CD14-positive monocyte (primary cell): Measurements from ENCODE around the gene GNG10. TPM values are rescaled to one million over a fixed set of nuclear protein-coding genes. Genes with fewer than 3 reads are reported as not detected.

ENCODE experiments used
- DNase-seq, 3 donors: peaks; one replicate each; pipeline ENCODE4 v3.0.0-alpha.2; 2011 to 2022
- H2AFZ ChIP-seq: 2 replicates; pipeline ENCODE4 v1.6.0; 2012; ENCODE audit warnings: mild to moderate bottlenecking, low read depth, low read length, inconsistent platforms; ENCODE audit not compliant: insufficient read depth, poor library complexity, severe bottlenecking
- H3K27ac ChIP-seq, 2 donors: 1 replicate in 1 of 2; 2 replicates in 1 of 2; pipeline ENCODE4 v1.5.1; 2012 to 2013; ENCODE audit warnings: low read length in 2 of 2, control low read depth in 1 of 2, inconsistent platforms in 1 of 2, low read depth in 1 of 2, mild to moderate bottlenecking in 1 of 2
- H3K27me3 ChIP-seq, 2 donors: one replicate each; pipeline versions ENCODE4 v1.6.0 to v1.6.1; 2011 to 2013; ENCODE audit warnings: low read length in 2 of 2; ENCODE audit not compliant: control insufficient read depth in 2 of 2, insufficient read depth in 2 of 2
- H3K36me3 ChIP-seq, 2 donors: replicated peaks in 1 of 2; 1 replicate in 1 of 2; 2 replicates in 1 of 2; pipeline versions ENCODE4 v1.5.1 to v1.6.1; 2012 to 2013; ENCODE audit warnings: low read length in 2 of 2, control low read depth in 1 of 2, inconsistent platforms in 1 of 2, mild to moderate bottlenecking in 1 of 2; ENCODE audit not compliant: insufficient read depth in 2 of 2, control insufficient read depth in 1 of 2
- H3K4me1 ChIP-seq, 2 donors: 1 replicate in 1 of 2; 2 replicates in 1 of 2; pipeline versions ENCODE4 v1.5.1 to v1.6.1; 2012 to 2013; ENCODE audit warnings: low read length in 2 of 2, control low read depth in 1 of 2, inconsistent platforms in 1 of 2, mild to moderate bottlenecking in 1 of 2, moderate library complexity in 1 of 2; ENCODE audit not compliant: insufficient read depth in 2 of 2, control insufficient read depth in 1 of 2
- H3K4me2 ChIP-seq: replicated peaks from 2 replicates; pipeline ENCODE3; 2012; ENCODE audit warnings: low read length, moderate library complexity, mild to moderate bottlenecking; ENCODE audit not compliant: poor library complexity, severe bottlenecking; ENCODE audit errors: extremely low read depth
- H3K4me3 ChIP-seq, 3 experiments: fragments of 200-600 bp in 1 of 3; sonication (generic) in 1 of 3; replicated peaks in 1 of 3; 1 replicate in 2 of 3; 2 replicates in 1 of 3; pipeline ENCODE4 v1.5.1; 2011 to 2013; ENCODE audit warnings: low read length in 3 of 3, mild to moderate bottlenecking in 3 of 3, control low read depth in 2 of 3, low read depth in 2 of 3, inconsistent platforms in 1 of 3, moderate library complexity in 1 of 3
- H3K79me2 ChIP-seq: 2 replicates; pipeline ENCODE4 v1.6.0; 2012; ENCODE audit warnings: mild to moderate bottlenecking, control low read depth, inconsistent platforms, low read length, moderate library complexity; ENCODE audit not compliant: insufficient read depth
- H3K9ac ChIP-seq: 2 replicates; pipeline ENCODE4 v1.6.0; 2017; ENCODE audit warnings: low read length, mild to moderate bottlenecking; ENCODE audit not compliant: insufficient read depth, poor library complexity, severe bottlenecking
- H3K9me3 ChIP-seq, 2 donors: replicated peaks in 1 of 2; 1 replicate in 1 of 2; 2 replicates in 1 of 2; pipeline versions ENCODE4 v1.5.1 to v1.6.1; 2012 to 2013; ENCODE audit warnings: low read length in 2 of 2, control low read depth in 1 of 2; ENCODE audit not compliant: control insufficient read depth in 1 of 2, insufficient read depth in 1 of 2
- H4K20me1 ChIP-seq: 2 replicates; pipeline ENCODE4 v1.6.0; 2012; ENCODE audit warnings: mild to moderate bottlenecking, low read length, control low read depth, moderate library complexity; ENCODE audit not compliant: insufficient read depth
- H3K27ac Mint-ChIP-seq, 7 donors: one replicate each; pipeline ENCODE4 v1.8.0; 2020; ENCODE audit warnings: mild to moderate bottlenecking in 7 of 7, mixed read lengths in 7 of 7, moderate library complexity in 6 of 7, inconsistent platforms in 2 of 7
- H3K27me3 Mint-ChIP-seq, 3 donors: one replicate each; pipeline ENCODE4 v1.8.0; 2021 to 2022; ENCODE audit warnings: low read depth in 3 of 3, mild to moderate bottlenecking in 3 of 3, mixed read lengths in 3 of 3, moderate library complexity in 3 of 3, inconsistent platforms in 1 of 3
- H3K36me3 Mint-ChIP-seq, 2 donors: one replicate each; pipeline ENCODE4 v1.8.0; 2020; ENCODE audit warnings: mixed read lengths in 2 of 2, inconsistent platforms in 1 of 2, mild to moderate bottlenecking in 1 of 2
- H3K4me1 Mint-ChIP-seq: one replicate; pipeline ENCODE4 v1.8.0; 2020; ENCODE audit warnings: mild to moderate bottlenecking, mixed read lengths
- H3K4me3 Mint-ChIP-seq, 2 donors: one replicate each; pipeline ENCODE4 v1.8.0; 2020; ENCODE audit warnings: mild to moderate bottlenecking in 2 of 2, mixed read lengths in 2 of 2, moderate library complexity in 1 of 2
- H3K9me3 Mint-ChIP-seq, 7 donors: one replicate each; pipeline ENCODE4 v1.8.0; 2020 to 2022; ENCODE audit warnings: mixed read lengths in 7 of 7, mild to moderate bottlenecking in 6 of 7, moderate library complexity in 6 of 7, inconsistent platforms in 2 of 7
- WGBS: methylation state at CpG from one replicate; pipeline ENCODE4 v1.1.5; 2013; ENCODE audit warnings: missing lambda C conversion rate; ENCODE audit not compliant: insufficient coverage; 5-methylcytosine and 5-hydroxymethylcytosine counted together
- intact Hi-C, 2 donors: fragments of 100-400 bp; cut with micrococcal nuclease; formaldehyde crosslinking; loops; one replicate each; pipeline versions ENCODE4 v1.15.0 to v1.15.1; 2023
- polyA plus RNA-seq, 3 donors: library from polyadenylated mRNA; depleted of rRNA in 1 of 3; unstranded in 2 of 3; stranded (reverse) in 1 of 3; fragments of 300-500 nt in 2 of 3; fragments of >200 nt in 1 of 3; fragmentation: Illumina TruSeq in 2 of 3; gene quantifications; 1 replicate in 2 of 3; 2 replicates in 1 of 3; pipeline ENCODE4 v1.2.3, GENCODE V29; 2012 to 2021
- TF ChIP-seq, protein P1 (sequence below): fragments of 200-600 bp; IDR thresholded peaks from one replicate; pipeline ENCODE4 v1.8.0; 2022; ENCODE audit warnings: antibody characterized with exemption, mild to moderate bottlenecking

GNG10 gene
- polyA plus RNA-seq, 3 donors: 42.9 to 84.1 (median 67.9) TPM

DNA sequence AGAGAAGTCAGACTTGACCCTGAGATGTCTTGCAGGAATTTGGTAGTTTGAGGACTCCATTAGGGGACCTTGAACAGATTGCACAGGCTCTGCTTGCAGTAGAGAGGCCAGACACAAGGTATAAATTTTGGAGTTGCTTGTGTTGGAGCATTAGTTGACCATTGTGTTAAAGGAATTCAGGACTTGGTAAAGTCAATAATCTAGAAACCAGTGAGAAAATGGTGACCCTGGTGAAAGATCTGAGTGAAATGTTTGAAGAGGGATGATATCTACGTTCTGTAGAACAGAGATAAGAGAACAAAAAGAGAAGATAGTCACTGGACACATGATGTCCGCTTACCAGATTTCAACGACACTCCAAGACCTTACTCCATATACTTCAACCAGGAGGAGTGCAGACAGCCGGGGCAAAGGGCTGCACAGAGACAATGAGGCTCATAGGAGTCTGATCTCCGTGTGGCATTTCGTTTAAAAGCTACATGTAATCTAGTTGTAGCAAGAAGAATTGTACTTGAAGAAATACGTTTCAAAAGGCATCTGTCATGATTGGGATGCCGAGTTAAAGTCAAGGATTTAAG is 17.1 kb upstream of the GNG10 start:
- intact Hi-C loops: no loop called here

DNA sequence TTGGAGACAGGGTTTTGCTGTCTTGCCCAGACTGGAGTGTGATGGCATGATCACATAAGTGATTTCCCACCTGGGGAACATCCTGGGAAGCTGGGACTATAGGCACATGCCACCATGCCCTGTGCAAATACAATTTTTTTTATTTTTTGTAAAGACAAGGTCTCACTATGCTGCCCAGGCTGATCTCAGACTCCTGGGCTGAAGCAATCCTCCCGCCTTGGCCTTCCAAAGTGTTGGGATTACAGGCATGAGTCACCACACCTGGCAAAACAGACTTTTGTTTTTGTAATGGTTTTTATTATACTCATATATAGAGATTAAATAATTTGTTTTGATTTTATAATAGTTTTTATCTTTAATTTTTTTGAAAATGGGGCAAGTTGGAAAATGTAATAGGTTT is 15.6 kb upstream of the GNG10 start:
- Mint-ChIP-seq H3K4me1 (no peaks in the 10 kb centered on the region), H3K27ac (no peak overlapping the region), H3K9me3 (no peaks in the 10 kb centered on the region), H3K27me3 (no peaks in the 10 kb centered on the region), H3K4me3 (no peak overlapping the region), H3K36me3 (peaks cover 42 to 63% of the 10 kb centered on the region in 2 donors)
- Histone ChIP-seq H3K4me3 (no peak overlapping the region), H3K4me2 (no peak overlapping the region), H2AFZ (no peak overlapping the region), H3K9ac (no peak overlapping the region), H3K9me3 (no peaks in the 10 kb centered on the region), H3K36me3 (peaks cover 24 to 58% of the 10 kb centered on the region in 2 donors), H3K4me1 (no peaks in the 10 kb centered on the region), H3K27me3 (no peaks in the 10 kb centered on the region), H4K20me1 (peaks cover 5% of the 10 kb centered on the region), H3K79me2 (no peaks in the 10 kb centered on the region), H3K27ac (no peak overlapping the region)
- no CpG with 5 or more reads among the region's 1 CpG for WGBS
- no peak for DNase-seq
- intact Hi-C loops: no loop called here
- TF ChIP-seq, protein P1, sequence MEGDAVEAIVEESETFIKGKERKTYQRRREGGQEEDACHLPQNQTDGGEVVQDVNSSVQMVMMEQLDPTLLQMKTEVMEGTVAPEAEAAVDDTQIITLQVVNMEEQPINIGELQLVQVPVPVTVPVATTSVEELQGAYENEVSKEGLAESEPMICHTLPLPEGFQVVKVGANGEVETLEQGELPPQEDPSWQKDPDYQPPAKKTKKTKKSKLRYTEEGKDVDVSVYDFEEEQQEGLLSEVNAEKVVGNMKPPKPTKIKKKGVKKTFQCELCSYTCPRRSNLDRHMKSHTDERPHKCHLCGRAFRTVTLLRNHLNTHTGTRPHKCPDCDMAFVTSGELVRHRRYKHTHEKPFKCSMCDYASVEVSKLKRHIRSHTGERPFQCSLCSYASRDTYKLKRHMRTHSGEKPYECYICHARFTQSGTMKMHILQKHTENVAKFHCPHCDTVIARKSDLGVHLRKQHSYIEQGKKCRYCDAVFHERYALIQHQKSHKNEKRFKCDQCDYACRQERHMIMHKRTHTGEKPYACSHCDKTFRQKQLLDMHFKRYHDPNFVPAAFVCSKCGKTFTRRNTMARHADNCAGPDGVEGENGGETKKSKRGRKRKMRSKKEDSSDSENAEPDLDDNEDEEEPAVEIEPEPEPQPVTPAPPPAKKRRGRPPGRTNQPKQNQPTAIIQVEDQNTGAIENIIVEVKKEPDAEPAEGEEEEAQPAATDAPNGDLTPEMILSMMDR: no peak

More for the DNA sequence above, 17.1 kb upstream of the GNG10 start:
- Mint-ChIP-seq H3K4me1 (no peaks in the 10 kb centered on the region), H3K9me3 (peaks cover 0 to 3% (median 0%) of the 10 kb centered on the region in 7 donors), H3K27ac (no peak overlapping the region), H3K4me3 (no peak overlapping the region), H3K36me3 (peaks cover 33 to 52% of the 10 kb centered on the region in 2 donors), H3K27me3 (no peaks in the 10 kb centered on the region)
- Histone ChIP-seq H2AFZ (no peak overlapping the region), H3K9me3 (no peaks in the 10 kb centered on the region), H3K27ac (no peak overlapping the region), H3K27me3 (no peaks in the 10 kb centered on the region), H3K4me2 (no peak overlapping the region), H4K20me1 (peaks cover 5% of the 10 kb centered on the region), H3K4me3 (no peak overlapping the region), H3K36me3 (peaks cover 16 to 43% of the 10 kb centered on the region in 2 donors), H3K4me1 (no peaks in the 10 kb centered on the region), H3K9ac (no peak overlapping the region), H3K79me2 (peaks cover 6% of the 10 kb centered on the region)
- TF ChIP-seq, protein P1: no peak
- no peak for DNase-seq
- 98% methylated on average over 5 of the region's 8 CpGs for WGBS
